ENCODE measurements around the gene SLC28A3.

DNA sequence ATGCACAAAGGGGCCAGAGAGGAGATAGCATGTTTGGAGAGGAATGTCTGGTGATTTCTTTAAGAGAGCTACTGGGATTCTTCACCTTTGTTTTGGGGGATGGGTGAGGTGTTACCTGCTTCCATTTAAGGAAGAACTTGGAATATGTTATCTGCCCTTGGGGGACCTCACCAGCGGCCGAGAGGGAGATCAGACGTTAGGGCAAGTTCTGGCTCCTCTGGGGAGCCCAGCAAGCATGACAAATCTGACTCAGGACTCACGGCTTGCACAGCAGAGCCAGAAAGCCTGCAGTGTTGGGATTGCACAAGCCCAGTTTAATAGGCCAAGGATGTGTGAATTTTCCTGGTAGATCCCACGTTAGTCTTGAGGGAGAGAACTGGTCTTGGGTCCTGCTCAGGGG lies 40.3 kb downstream of the SLC28A3 start:
- TF ChIP-seq, protein P1, sequence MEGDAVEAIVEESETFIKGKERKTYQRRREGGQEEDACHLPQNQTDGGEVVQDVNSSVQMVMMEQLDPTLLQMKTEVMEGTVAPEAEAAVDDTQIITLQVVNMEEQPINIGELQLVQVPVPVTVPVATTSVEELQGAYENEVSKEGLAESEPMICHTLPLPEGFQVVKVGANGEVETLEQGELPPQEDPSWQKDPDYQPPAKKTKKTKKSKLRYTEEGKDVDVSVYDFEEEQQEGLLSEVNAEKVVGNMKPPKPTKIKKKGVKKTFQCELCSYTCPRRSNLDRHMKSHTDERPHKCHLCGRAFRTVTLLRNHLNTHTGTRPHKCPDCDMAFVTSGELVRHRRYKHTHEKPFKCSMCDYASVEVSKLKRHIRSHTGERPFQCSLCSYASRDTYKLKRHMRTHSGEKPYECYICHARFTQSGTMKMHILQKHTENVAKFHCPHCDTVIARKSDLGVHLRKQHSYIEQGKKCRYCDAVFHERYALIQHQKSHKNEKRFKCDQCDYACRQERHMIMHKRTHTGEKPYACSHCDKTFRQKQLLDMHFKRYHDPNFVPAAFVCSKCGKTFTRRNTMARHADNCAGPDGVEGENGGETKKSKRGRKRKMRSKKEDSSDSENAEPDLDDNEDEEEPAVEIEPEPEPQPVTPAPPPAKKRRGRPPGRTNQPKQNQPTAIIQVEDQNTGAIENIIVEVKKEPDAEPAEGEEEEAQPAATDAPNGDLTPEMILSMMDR (IDR thresholded peaks at IDR 0.05): no peak
- no peak for TF ChIP-seq TCF7L2 (IDR thresholded peaks at IDR 0.05; ENCODE audit: low read depth, low read length)
